ENCODE measurements around the gene JAK1.

JAK1 gene

GRCh38 chr1:64874666-64875065 lies 91.7 kb downstream of the JAK1 start:
- no peaks in the 10 kb centered on the region for H3K4me1 ChIP-seq (ENCODE audit: control insufficient read depth, low read depth, low read length)
- no peak overlapping the region for H3K56ac ChIP-seq (ENCODE audit: low read length)
- no peak overlapping the region for H4K8ac ChIP-seq (ENCODE audit: low read depth, low read length)
- H3K79me2 ChIP-seq (ENCODE audit: control insufficient read depth, insufficient read depth, low read length) = no peaks in the 10 kb centered on the region
- no peak overlapping the region for H4K5ac ChIP-seq (ENCODE audit: low read length)
- no peak for DNase-seq
- H3K79me1 ChIP-seq (ENCODE audit: low read length) = no peaks in the 10 kb centered on the region
- H3K27me3 ChIP-seq (ENCODE audit: insufficient read depth, low read length, poor library complexity) = no peaks in the 10 kb centered on the region
- no peak overlapping the region for H3K27ac ChIP-seq (ENCODE audit: low read depth, low read length)
- H2BK5ac ChIP-seq (ENCODE audit: low read length) = no peak overlapping the region
- no peak overlapping the region for H3K4ac ChIP-seq (ENCODE audit: low read depth, low read length)
- no peak overlapping the region for H2BK15ac ChIP-seq (replicated peaks; ENCODE audit: low read depth)
- H2BK120ac ChIP-seq (ENCODE audit: low read depth, low read length) = no peak overlapping the region
- no peak overlapping the region for H3K18ac ChIP-seq (ENCODE audit: low read length)
- WGBS (ENCODE audit: extremely low coverage, insufficient coverage, low lambda C conversion rate) = no CpG with 5 or more reads among the region's 3 CpGs
- no peak overlapping the region for H3K4me2 ChIP-seq (ENCODE audit: low read length)
- H3K4me3 ChIP-seq (ENCODE audit: low read length) = no peak overlapping the region
- no peak overlapping the region for H2AK5ac ChIP-seq (ENCODE audit: low read length)
- H3K36me3 ChIP-seq (ENCODE audit: control insufficient read depth, insufficient read depth, low read length) = no peaks in the 10 kb centered on the region
- no peak overlapping the region for H3K9ac ChIP-seq (ENCODE audit: low read length)
- no peak overlapping the region for H3K23ac ChIP-seq (ENCODE audit: low read length)

- no CpG with 5 or more reads among the region's 9 CpGs for WGBS (ENCODE audit: extremely low coverage, insufficient coverage, low lambda C conversion rate)
- no peaks in the 10 kb centered on the region for H3K4me1 ChIP-seq (ENCODE audit: control insufficient read depth, low read depth, low read length)
- H4K5ac ChIP-seq (ENCODE audit: low read length) = no peak overlapping the region
- no peak overlapping the region for H3K23ac ChIP-seq (ENCODE audit: low read length)
- no peaks in the 10 kb centered on the region for H3K79me1 ChIP-seq (ENCODE audit: low read length)
- H2BK15ac ChIP-seq (replicated peaks; ENCODE audit: low read depth) = no peak overlapping the region
- DNase-seq = no peak
- no peak overlapping the region for H3K27ac ChIP-seq (ENCODE audit: low read depth, low read length)
- no peaks in the 10 kb centered on the region for H3K36me3 ChIP-seq (ENCODE audit: control insufficient read depth, insufficient read depth, low read length)
- H3K79me2 ChIP-seq (ENCODE audit: control insufficient read depth, insufficient read depth, low read length) = no peaks in the 10 kb centered on the region
- no peak overlapping the region for H3K18ac ChIP-seq (ENCODE audit: low read length)
- H2BK120ac ChIP-seq (ENCODE audit: low read depth, low read length) = no peak overlapping the region
- H3K56ac ChIP-seq (ENCODE audit: low read length) = no peak overlapping the region
- no peak overlapping the region for H2BK5ac ChIP-seq (ENCODE audit: low read length)
- H3K4ac ChIP-seq (ENCODE audit: low read depth, low read length) = no peak overlapping the region
- H3K27me3 ChIP-seq (ENCODE audit: insufficient read depth, low read length, poor library complexity) = no peaks in the 10 kb centered on the region
- H3K9ac ChIP-seq (ENCODE audit: low read length) = no peak overlapping the region
- no peak overlapping the region for H4K8ac ChIP-seq (ENCODE audit: low read depth, low read length)
- H3K4me3 ChIP-seq (ENCODE audit: low read length) = no peak overlapping the region
- H3K4me2 ChIP-seq (ENCODE audit: low read length) = no peak overlapping the region
- H2AK5ac ChIP-seq (ENCODE audit: low read length) = no peak overlapping the region
These were observed 92.8 kb downstream of the JAK1 start for GRCh38 chr1:64873576-64873975.

GRCh38 chr1:64872067-64872466 lies 94.3 kb downstream of the JAK1 start:
- WGBS (ENCODE audit: extremely low coverage, insufficient coverage, low lambda C conversion rate) = no CpG with 5 or more reads among the region's 1 CpG
- H3K36me3 ChIP-seq (ENCODE audit: control insufficient read depth, insufficient read depth, low read length) = no peaks in the 10 kb centered on the region

GRCh38 chr1:64871256-64871655 lies 95.1 kb downstream of the JAK1 start:
- Histone ChIP-seq H2BK5ac (ENCODE audit: low read length) (no peak overlapping the region), H3K79me1 (ENCODE audit: low read length) (no peaks in the 10 kb centered on the region), H2AK5ac (ENCODE audit: low read length) (no peak overlapping the region), H4K8ac (ENCODE audit: low read depth, low read length) (no peak overlapping the region), H3K4me2 (ENCODE audit: low read length) (no peak overlapping the region), H3K27ac (ENCODE audit: low read depth, low read length) (no peak overlapping the region), H3K56ac (ENCODE audit: low read length) (no peak overlapping the region), H2BK120ac (ENCODE audit: low read depth, low read length) (no peak overlapping the region), H3K79me2 (ENCODE audit: control insufficient read depth, insufficient read depth, low read length) (no peaks in the 10 kb centered on the region), H3K4me3 (ENCODE audit: low read length) (no peak overlapping the region), H3K4me1 (ENCODE audit: control insufficient read depth, low read depth, low read length) (no peaks in the 10 kb centered on the region), H3K36me3 (ENCODE audit: control insufficient read depth, insufficient read depth, low read length) (peaks cover 2% of the 10 kb centered on the region), H3K9ac (ENCODE audit: low read length) (no peak overlapping the region), H3K27me3 (ENCODE audit: insufficient read depth, low read length, poor library complexity) (no peaks in the 10 kb centered on the region), H3K18ac (ENCODE audit: low read length) (no peak overlapping the region), H4K5ac (ENCODE audit: low read length) (no peak overlapping the region), H2BK15ac (replicated peaks; ENCODE audit: low read depth) (no peak overlapping the region), H3K4ac (ENCODE audit: low read depth, low read length) (no peak overlapping the region), H3K23ac (ENCODE audit: low read length) (no peak overlapping the region)
- DNase-seq = no peak
- no CpG with 5 or more reads among the region's 8 CpGs for WGBS (ENCODE audit: extremely low coverage, insufficient coverage, low lambda C conversion rate)

More at GRCh38 chr1:64872067-64872466, 94.3 kb downstream of the JAK1 start:
- H3K27ac ChIP-seq (ENCODE audit: low read depth, low read length) = no peak overlapping the region
- no peak overlapping the region for H3K56ac ChIP-seq (ENCODE audit: low read length)
- DNase-seq = no peak
- no peak overlapping the region for H2AK5ac ChIP-seq (ENCODE audit: low read length)
- no peak overlapping the region for H2BK15ac ChIP-seq (replicated peaks; ENCODE audit: low read depth)
- no peak overlapping the region for H3K4me2 ChIP-seq (ENCODE audit: low read length)
- no peaks in the 10 kb centered on the region for H3K4me1 ChIP-seq (ENCODE audit: control insufficient read depth, low read depth, low read length)
- no peak overlapping the region for H3K4me3 ChIP-seq (ENCODE audit: low read length)
- no peak overlapping the region for H3K4ac ChIP-seq (ENCODE audit: low read depth, low read length)
- no peak overlapping the region for H3K9ac ChIP-seq (ENCODE audit: low read length)
- H4K8ac ChIP-seq (ENCODE audit: low read depth, low read length) = no peak overlapping the region
- no peaks in the 10 kb centered on the region for H3K79me2 ChIP-seq (ENCODE audit: control insufficient read depth, insufficient read depth, low read length)
- H4K5ac ChIP-seq (ENCODE audit: low read length) = no peak overlapping the region
- no peaks in the 10 kb centered on the region for H3K27me3 ChIP-seq (ENCODE audit: insufficient read depth, low read length, poor library complexity)
- H2BK5ac ChIP-seq (ENCODE audit: low read length) = no peak overlapping the region
- no peak overlapping the region for H3K18ac ChIP-seq (ENCODE audit: low read length)
- H2BK120ac ChIP-seq (ENCODE audit: low read depth, low read length) = no peak overlapping the region
- no peaks in the 10 kb centered on the region for H3K79me1 ChIP-seq (ENCODE audit: low read length)
- H3K23ac ChIP-seq (ENCODE audit: low read length) = no peak overlapping the region

- Histone ChIP-seq H3K23ac (ENCODE audit: low read length) (no peak overlapping the region), H3K4ac (ENCODE audit: low read depth, low read length) (no peak overlapping the region), H3K4me2 (ENCODE audit: low read length) (no peak overlapping the region), H2AK5ac (ENCODE audit: low read length) (no peak overlapping the region), H3K79me1 (ENCODE audit: low read length) (no peaks in the 10 kb centered on the region), H3K4me3 (ENCODE audit: low read length) (no peak overlapping the region), H3K27me3 (ENCODE audit: insufficient read depth, low read length, poor library complexity) (no peaks in the 10 kb centered on the region), H2BK5ac (ENCODE audit: low read length) (no peak overlapping the region), H3K4me1 (ENCODE audit: control insufficient read depth, low read depth, low read length) (no peaks in the 10 kb centered on the region), H3K36me3 (ENCODE audit: control insufficient read depth, insufficient read depth, low read length) (peaks cover 2% of the 10 kb centered on the region), H3K79me2 (ENCODE audit: control insufficient read depth, insufficient read depth, low read length) (no peaks in the 10 kb centered on the region), H4K5ac (ENCODE audit: low read length) (no peak overlapping the region), H2BK120ac (ENCODE audit: low read depth, low read length) (no peak overlapping the region), H3K27ac (ENCODE audit: low read depth, low read length) (no peak overlapping the region), H2BK15ac (replicated peaks; ENCODE audit: low read depth) (no peak overlapping the region), H3K18ac (ENCODE audit: low read length) (no peak overlapping the region), H3K56ac (ENCODE audit: low read length) (no peak overlapping the region), H3K9ac (ENCODE audit: low read length) (no peak overlapping the region), H4K8ac (ENCODE audit: low read depth, low read length) (no peak overlapping the region)
- DNase-seq = no peak
- WGBS (ENCODE audit: extremely low coverage, insufficient coverage, low lambda C conversion rate) = no CpG with 5 or more reads among the region's 1 CpG
These were observed 99.1 kb downstream of the JAK1 start for GRCh38 chr1:64867266-64867665.

- no peaks in the 10 kb centered on the region for H3K4me1 ChIP-seq (ENCODE audit: control insufficient read depth, low read depth, low read length)
- no CpG with 5 or more reads among the region's 10 CpGs for WGBS (ENCODE audit: extremely low coverage, insufficient coverage, low lambda C conversion rate)
- H2AK5ac ChIP-seq (ENCODE audit: low read length) = no peak overlapping the region
- no peak overlapping the region for H3K27ac ChIP-seq (ENCODE audit: low read depth, low read length)
- peaks cover 2% of the 10 kb centered on the region for H3K36me3 ChIP-seq (ENCODE audit: control insufficient read depth, insufficient read depth, low read length)
- no peak overlapping the region for H2BK120ac ChIP-seq (ENCODE audit: low read depth, low read length)
- no peak overlapping the region for H3K9ac ChIP-seq (ENCODE audit: low read length)
- no peak overlapping the region for H3K4ac ChIP-seq (ENCODE audit: low read depth, low read length)
- no peaks in the 10 kb centered on the region for H3K79me1 ChIP-seq (ENCODE audit: low read length)
- H3K23ac ChIP-seq (ENCODE audit: low read length) = no peak overlapping the region
- no peak overlapping the region for H4K5ac ChIP-seq (ENCODE audit: low read length)
- no peak overlapping the region for H3K18ac ChIP-seq (ENCODE audit: low read length)
- no peaks in the 10 kb centered on the region for H3K27me3 ChIP-seq (ENCODE audit: insufficient read depth, low read length, poor library complexity)
- H3K79me2 ChIP-seq (ENCODE audit: control insufficient read depth, insufficient read depth, low read length) = no peaks in the 10 kb centered on the region
- H4K8ac ChIP-seq (ENCODE audit: low read depth, low read length) = no peak overlapping the region
- H2BK15ac ChIP-seq (replicated peaks; ENCODE audit: low read depth) = no peak overlapping the region
- H3K4me3 ChIP-seq (ENCODE audit: low read length) = no peak overlapping the region
- no peak overlapping the region for H2BK5ac ChIP-seq (ENCODE audit: low read length)
- no peak overlapping the region for H3K56ac ChIP-seq (ENCODE audit: low read length)
- no peak overlapping the region for H3K4me2 ChIP-seq (ENCODE audit: low read length)
- DNase-seq = no peak
These were observed 99.7 kb downstream of the JAK1 start for GRCh38 chr1:64866689-64867088.
